BLaER1 treated with 17β-estradiol and CSF1 and Interleukin-3, amounts not matched to agents 10 nM and 100 nM (cell line): ENCODE results near the gene TNS1.

Source experiments
- H3K27ac ChIP-seq, 11 experiments: shearing (Covaris generic); formaldehyde crosslinking; 2 replicates each; pipeline ENCODE4 v1.8.1; 2022
- H3K27me3 ChIP-seq, 11 experiments: shearing (Covaris generic); formaldehyde crosslinking; 2 replicates each; pipeline ENCODE4 v1.8.1; 2022
- H3K36me3 ChIP-seq, 11 experiments: shearing (Covaris generic); formaldehyde crosslinking; 2 replicates each; pipeline ENCODE4 v1.8.1; 2022
- H3K4me1 ChIP-seq, 10 experiments: shearing (Covaris generic); formaldehyde crosslinking; 2 replicates each; pipeline ENCODE4 v1.8.1; 2022
- H3K4me2 ChIP-seq, 11 experiments: shearing (Covaris generic); formaldehyde crosslinking; 2 replicates each; pipeline ENCODE4 v1.8.1; 2022
- H3K4me3 ChIP-seq, 10 experiments: shearing (Covaris generic); formaldehyde crosslinking; 2 replicates each; pipeline ENCODE4 v1.8.1; 2022
- H3K9ac ChIP-seq, 11 experiments: shearing (Covaris generic); formaldehyde crosslinking; 2 replicates each; pipeline ENCODE4 v1.8.1; 2022
- H3K9me3 ChIP-seq, 11 experiments: shearing (Covaris generic); formaldehyde crosslinking; replicated peaks in 1 of 11; 2 replicates each; pipeline ENCODE4 v1.8.1; 2022
- H4K20me1 ChIP-seq, 11 experiments: shearing (Covaris generic); formaldehyde crosslinking; 2 replicates each; pipeline ENCODE4 v1.8.1; 2022
- Cebpa-rat ChIP-seq, 11 experiments: shearing (Covaris generic); IDR thresholded peaks; 2 replicates each; pipeline ENCODE4 v1.8.1; 2022

TNS1 gene

GRCh38 chr2:217912098-217913024 is 90.4 kb downstream of the TNS1 start:
- Histone ChIP-seq H4K20me1 (peaks cover 7 to 86% (median 40%) of the 10 kb centered on the region in 11 experiments; a peak in 19 of 22 replicates), H3K4me3 (no peak overlapping the region), H3K27ac (no peak overlapping the region), H3K9me3 (no peaks in the 10 kb centered on the region), H3K36me3 (peaks cover 0 to 19% (median 0%) of the 10 kb centered on the region in 11 experiments; a peak in 5 of 22 replicates), H3K9ac (peak overlapping the region in 1 of 11 experiments; percentile 5; a peak in 2 of 22 replicates), H3K4me1 (peaks cover 74 to 90% (median 81%) of the 10 kb centered on the region in 10 experiments), H3K27me3 (peaks cover 0 to 18% (median 0%) of the 10 kb centered on the region in 11 experiments; a peak in 9 of 22 replicates), H3K4me2 (peak overlapping the region; percentile 62 to 98 (median 87))
- no peak for TF ChIP-seq Cebpa-rat (IDR thresholded peaks at IDR 0.05)

GRCh38 chr2:217911283-217912097 is 91.3 kb downstream of the TNS1 start:
- Histone ChIP-seq H3K27me3 (peaks cover 0 to 19% (median 0%) of the 10 kb centered on the region in 11 experiments; a peak in 9 of 22 replicates), H3K9me3 (no peaks in the 10 kb centered on the region), H3K4me1 (peaks cover 68 to 90% (median 84%) of the 10 kb centered on the region in 10 experiments), H3K27ac (no peak overlapping the region), H3K4me2 (peak overlapping the region; percentile 62 to 98 (median 87)), H3K4me3 (no peak overlapping the region; a peak in 1 of 20 replicates), H3K9ac (no peak overlapping the region; a peak in 1 of 22 replicates), H4K20me1 (peaks cover 7 to 86% (median 46%) of the 10 kb centered on the region in 11 experiments; a peak in 19 of 22 replicates), H3K36me3 (peaks cover 0 to 17% (median 0%) of the 10 kb centered on the region in 11 experiments; a peak in 5 of 22 replicates)
- TF ChIP-seq Cebpa-rat (IDR thresholded peaks at IDR 0.05), result no peak

GRCh38 chr2:217910875-217911212 is 92.0 kb downstream of the TNS1 start:
- no peak for TF ChIP-seq Cebpa-rat (IDR thresholded peaks at IDR 0.05)
- no peaks in the 10 kb centered on the region for H3K9me3 ChIP-seq
- no peak overlapping the region; a peak in 1 of 20 replicates for H3K4me3 ChIP-seq
- peaks cover 75 to 95% (median 89%) of the 10 kb centered on the region in 10 experiments for H3K4me1 ChIP-seq
- no peak overlapping the region; a peak in 1 of 22 replicates for H3K9ac ChIP-seq
- H3K27me3 ChIP-seq, result peaks cover 0 to 18% (median 0%) of the 10 kb centered on the region in 11 experiments; a peak in 9 of 22 replicates
- peaks cover 0 to 10% (median 0%) of the 10 kb centered on the region in 11 experiments; a peak in 2 of 22 replicates for H3K36me3 ChIP-seq
- no peak overlapping the region for H3K27ac ChIP-seq
- H4K20me1 ChIP-seq, result peaks cover 7 to 87% (median 46%) of the 10 kb centered on the region in 11 experiments; a peak in 18 of 22 replicates
- peak overlapping the region; percentile 62 to 98 (median 87) for H3K4me2 ChIP-seq

GRCh38 chr2:217909156-217909820 is 93.5 kb downstream of the TNS1 start:
- Histone ChIP-seq H3K36me3 (no peaks in the 10 kb centered on the region), H3K4me3 (no peak overlapping the region), H3K4me1 (peaks cover 82 to 100% (median 99%) of the 10 kb centered on the region in 10 experiments), H3K27ac (no peak overlapping the region), H4K20me1 (peaks cover 7 to 96% (median 58%) of the 10 kb centered on the region in 11 experiments; a peak in 18 of 22 replicates), H3K9ac (peak overlapping the region in 1 of 11 experiments; percentile 5; a peak in 1 of 22 replicates), H3K4me2 (peak overlapping the region; percentile 62 to 98 (median 87)), H3K27me3 (peaks cover 0 to 18% (median 0%) of the 10 kb centered on the region in 11 experiments; a peak in 9 of 22 replicates), H3K9me3 (no peaks in the 10 kb centered on the region)
- no peak for TF ChIP-seq Cebpa-rat (IDR thresholded peaks at IDR 0.05)

GRCh38 chr2:217908544-217908943 is 94.3 kb downstream of the TNS1 start:
- no peak overlapping the region for H3K27ac ChIP-seq
- no peak overlapping the region for H3K9ac ChIP-seq
- H3K27me3 ChIP-seq, result peaks cover 0 to 18% (median 0%) of the 10 kb centered on the region in 11 experiments; a peak in 9 of 22 replicates
- peaks cover 82 to 100% (median 99%) of the 10 kb centered on the region in 10 experiments for H3K4me1 ChIP-seq
- H3K36me3 ChIP-seq, result no peaks in the 10 kb centered on the region
- H4K20me1 ChIP-seq, result peaks cover 0 to 98% (median 57%) of the 10 kb centered on the region in 11 experiments; a peak in 18 of 22 replicates
- TF ChIP-seq Cebpa-rat (IDR thresholded peaks at IDR 0.05), result no peak
- H3K4me3 ChIP-seq, result no peak overlapping the region
- no peaks in the 10 kb centered on the region for H3K9me3 ChIP-seq
- H3K4me2 ChIP-seq, result peak overlapping the region; percentile 41 to 98 (median 84)

DNA sequence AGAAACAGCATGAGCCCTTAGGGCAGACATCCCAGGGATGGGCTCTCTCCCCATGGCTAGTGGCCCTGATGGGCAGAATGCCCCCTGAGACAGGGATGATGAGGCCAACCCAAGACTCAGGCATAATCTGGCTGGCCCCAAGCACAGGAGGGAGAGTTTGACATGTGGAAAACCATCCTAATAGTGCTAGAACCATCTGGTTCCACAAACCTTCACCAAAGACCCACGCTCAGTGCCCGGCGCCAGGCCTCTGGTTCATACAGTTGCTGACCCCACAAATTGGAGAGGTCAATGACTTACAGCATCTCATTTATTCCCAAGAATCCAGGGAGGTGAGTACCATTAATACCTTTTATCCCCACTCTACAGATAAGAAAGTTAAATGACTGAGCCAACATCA is 95.5 kb downstream of the TNS1 start:
- Histone ChIP-seq H3K9me3 (no peaks in the 10 kb centered on the region), H3K27ac (no peak overlapping the region), H4K20me1 (peaks cover 0 to 85% (median 46%) of the 10 kb centered on the region in 11 experiments; a peak in 16 of 22 replicates), H3K4me2 (peak overlapping the region in 10 of 11 experiments; percentile 84 to 98 (median 91); a peak in 18 of 22 replicates), H3K4me1 (peaks cover 82 to 100% (median 99%) of the 10 kb centered on the region in 10 experiments), H3K9ac (no peak overlapping the region), H3K36me3 (no peaks in the 10 kb centered on the region), H3K4me3 (no peak overlapping the region), H3K27me3 (peaks cover 0 to 18% (median 0%) of the 10 kb centered on the region in 11 experiments; a peak in 9 of 22 replicates)
- TF ChIP-seq Cebpa-rat (IDR thresholded peaks at IDR 0.05), result no peak

DNA sequence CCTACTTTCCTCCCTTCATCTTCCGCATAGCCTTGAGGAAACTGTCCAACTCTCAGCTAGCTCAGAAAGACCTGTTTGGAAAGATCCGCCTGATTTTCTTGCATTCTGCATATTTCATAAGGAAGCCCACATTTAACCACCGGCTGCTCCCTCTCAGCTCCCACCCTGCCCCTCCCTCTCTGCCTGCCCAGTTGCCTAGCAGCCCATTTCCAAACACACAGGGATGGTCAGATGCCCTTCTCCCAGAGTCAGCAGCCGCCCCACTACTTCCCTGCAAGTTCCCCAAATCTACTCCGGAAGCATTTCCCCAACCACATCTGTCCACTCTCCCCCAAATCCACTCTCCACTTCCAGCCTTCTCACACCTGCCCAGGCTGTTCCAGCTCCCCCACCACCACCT is 96.0 kb downstream of the TNS1 start:
- Histone ChIP-seq H4K20me1 (peaks cover 0 to 82% (median 42%) of the 10 kb centered on the region in 11 experiments; a peak in 16 of 22 replicates), H3K4me3 (no peak overlapping the region), H3K27me3 (peaks cover 0 to 18% (median 0%) of the 10 kb centered on the region in 11 experiments; a peak in 9 of 22 replicates), H3K4me2 (peak overlapping the region; percentile 84 to 98 (median 91); a peak in 21 of 22 replicates), H3K4me1 (peaks cover 82 to 100% (median 99%) of the 10 kb centered on the region in 10 experiments), H3K36me3 (no peaks in the 10 kb centered on the region), H3K27ac (no peak overlapping the region), H3K9me3 (no peaks in the 10 kb centered on the region), H3K9ac (no peak overlapping the region)
- TF ChIP-seq Cebpa-rat (IDR thresholded peaks at IDR 0.05), result no peak
